Natural killer cell (primary cell): ENCODE data around the gene BASP1. TPM values are rescaled to one million over a fixed set of nuclear protein-coding genes. Genes with fewer than 3 reads are reported as not detected.

Experiments
- ATAC-seq, 3 donors: fragments of 150-1000 bp in 2 of 3; fragments of 200-7000 bp in 1 of 3; cut with Tn5 transposase; 1 replicate in 1 of 3; 2 replicates in 2 of 3; pipeline ENCODE4 v1.10.0; 2021; ENCODE audit warnings: mild to moderate bottlenecking in 2 of 3, moderate library complexity in 2 of 3
- DNase-seq, 2 donors: peaks; one replicate each; pipeline versions ENCODE4 v3.0.0 to v3.0.0-alpha.2; 2013 to 2021; ENCODE audit warnings: mixed read lengths in 1 of 2
- H3K27ac ChIP-seq: one replicate; pipeline ENCODE4 v1.5.1; 2013; ENCODE audit warnings: mild to moderate bottlenecking, low read length
- H3K27me3 ChIP-seq: one replicate; pipeline ENCODE4 v1.6.1; 2013; ENCODE audit warnings: low read length; ENCODE audit not compliant: control insufficient read depth, insufficient read depth
- H3K36me3 ChIP-seq: one replicate; pipeline ENCODE4 v1.6.1; 2013; ENCODE audit warnings: low read length; ENCODE audit not compliant: control insufficient read depth, insufficient read depth
- H3K4me1 ChIP-seq: one replicate; pipeline ENCODE4 v1.6.1; 2013; ENCODE audit warnings: low read length; ENCODE audit not compliant: control insufficient read depth, insufficient read depth
- H3K4me3 ChIP-seq: one replicate; pipeline ENCODE4 v1.5.1; 2013; ENCODE audit warnings: low read length
- H3K9me3 ChIP-seq: one replicate; pipeline ENCODE4 v1.6.1; 2013; ENCODE audit warnings: low read length; ENCODE audit not compliant: control insufficient read depth, insufficient read depth
- H3K27ac Mint-ChIP-seq, 2 donors: one replicate each; pipeline ENCODE4 v1.8.0; 2022; ENCODE audit warnings: mild to moderate bottlenecking in 2 of 2, mixed read lengths in 2 of 2, moderate library complexity in 1 of 2
- H3K27me3 Mint-ChIP-seq, 2 donors: one replicate each; pipeline ENCODE4 v1.8.0; 2022; ENCODE audit warnings: low read depth in 2 of 2, mixed read lengths in 2 of 2
- H3K36me3 Mint-ChIP-seq: one replicate; pipeline ENCODE4 v1.8.0; 2022; ENCODE audit warnings: mixed read lengths
- H3K4me1 Mint-ChIP-seq, 2 donors: one replicate each; pipeline ENCODE4 v1.8.0; 2022; ENCODE audit warnings: mixed read lengths in 2 of 2
- H3K4me3 Mint-ChIP-seq: one replicate; pipeline ENCODE4 v1.8.0; 2022; ENCODE audit warnings: mild to moderate bottlenecking, moderate library complexity, mixed read lengths
- H3K9me3 Mint-ChIP-seq, 2 donors: one replicate each; pipeline ENCODE4 v1.8.0; 2022; ENCODE audit warnings: mixed read lengths in 2 of 2
- CTCF ChIP-seq: fragments of 200-600 bp; IDR thresholded peaks from one replicate; pipeline ENCODE4 v1.8.0; 2022; ENCODE audit warnings: antibody characterized with exemption
- WGBS: methylation state at CpG from one replicate; pipeline ENCODE4 v1.1.7; 2013; ENCODE audit warnings: missing lambda C conversion rate; ENCODE audit not compliant: insufficient coverage; 5-methylcytosine and 5-hydroxymethylcytosine counted together
- intact Hi-C: fragments of 100-400 bp; cut with micrococcal nuclease; formaldehyde crosslinking; loops from one replicate; pipeline ENCODE4 v1.14.2; 2022
- total RNA-seq, 4 donors: library from RNA; stranded (reverse); fragments of 120-200 nt in 1 of 4; gene quantifications; one replicate each; pipeline versions ENCODE4 v1.2.3 to v1.2.4, GENCODE V29; 2013 to 2022

BASP1 gene
- total RNA-seq, 3 donors from 2014 or later (not counting 1 experiment from before 2014, with no cell fraction given): 1.3 to 10.7 (median 2.5) TPM

GRCh38 chr5:17221843-17222636 lies 4.6 kb downstream of the BASP1 start:
- Mint-ChIP-seq H3K9me3 (peaks cover 0 to 2% of the 10 kb centered on the region in 2 donors), H3K27me3 (peaks cover 13 to 17% of the 10 kb centered on the region in 2 donors), H3K27ac (no peak overlapping the region), H3K36me3 (no peaks in the 10 kb centered on the region), H3K4me1 (peaks cover 0 to 8% of the 10 kb centered on the region in 2 donors), H3K4me3 (no peak overlapping the region)
- intact Hi-C loops: no loop called here
- no peak for TF ChIP-seq CTCF
- Histone ChIP-seq H3K36me3 (no peaks in the 10 kb centered on the region), H3K4me1 (peaks cover 14% of the 10 kb centered on the region), H3K27ac (no peak overlapping the region), H3K4me3 (no peak overlapping the region), H3K27me3 (no peaks in the 10 kb centered on the region), H3K9me3 (no peaks in the 10 kb centered on the region)
- DNase-seq (no peak), ATAC-seq (no peak)
- WGBS: 41% methylated on average over 4 of the region's 4 CpGs

- intact Hi-C loops: no loop called here
- Mint-ChIP-seq H3K9me3 (peaks cover 0 to 2% of the 10 kb centered on the region in 2 donors), H3K27ac (no peak overlapping the region), H3K27me3 (peaks cover 13 to 17% of the 10 kb centered on the region in 2 donors), H3K36me3 (no peaks in the 10 kb centered on the region), H3K4me1 (peaks cover 0 to 8% of the 10 kb centered on the region in 2 donors), H3K4me3 (no peak overlapping the region)
- H3K36me3 ChIP-seq: no peaks in the 10 kb centered on the region
- DNase-seq: no peak
- H3K27me3 ChIP-seq: no peaks in the 10 kb centered on the region
- TF ChIP-seq CTCF: no peak
- H3K9me3 ChIP-seq: no peaks in the 10 kb centered on the region
- H3K4me3 ChIP-seq: no peak overlapping the region
- WGBS: 79% methylated on average over 2 of the region's 2 CpGs
- no peak for ATAC-seq
- peaks cover 14% of the 10 kb centered on the region for H3K4me1 ChIP-seq
- no peak overlapping the region for H3K27ac ChIP-seq
These were observed 5.2 kb downstream of the BASP1 start for GRCh38 chr5:17222664-17223063.

- ATAC-seq (no peak), DNase-seq (no peak)
- Histone ChIP-seq H3K9me3 (no peaks in the 10 kb centered on the region), H3K4me1 (peaks cover 6% of the 10 kb centered on the region), H3K4me3 (no peak overlapping the region), H3K27me3 (no peaks in the 10 kb centered on the region), H3K36me3 (no peaks in the 10 kb centered on the region), H3K27ac (no peak overlapping the region)
- no peak for TF ChIP-seq CTCF
- peaks cover 13 to 17% of the 10 kb centered on the region in 2 donors for H3K27me3 Mint-ChIP-seq
- H3K36me3 Mint-ChIP-seq: no peaks in the 10 kb centered on the region
- peaks cover 0 to 8% of the 10 kb centered on the region in 2 donors for H3K4me1 Mint-ChIP-seq
- no peak overlapping the region for H3K27ac Mint-ChIP-seq
- H3K9me3 Mint-ChIP-seq: peaks cover under 1 to 4% of the 10 kb centered on the region in 2 donors
- intact Hi-C loops: no loop called here
- WGBS: 75% methylated on average over 4 of the region's 5 CpGs
- H3K4me3 Mint-ChIP-seq: no peak overlapping the region
These were observed 6.1 kb downstream of the BASP1 start for GRCh38 chr5:17223367-17224185.
